A673 (cell line): Measurements from ENCODE around the gene ARHGAP30. TPM values are rescaled to one million over a fixed set of nuclear protein-coding genes. Genes with fewer than 3 reads are reported as not detected.

Experiments used
- BruUV-seq: library from RNA; stranded (reverse); fragments of 400-500 nt; replicated peaks from 2 replicates; lab custom pipeline; 2021; lab: Mats Ljungman, UMichigan
- CTCF ChIA-PET: fragments of 300-600 bp; sonication (Branson Sonifier 250); formaldehyde crosslinking; loops from one replicate; lab custom pipeline; 2022; ENCODE audit warnings: antibody characterized with exemption; lab: Charles Lee
- POLR2A ChIA-PET: fragments of 300-600 bp; sonication (Branson Sonifier 250); formaldehyde crosslinking; loops from one replicate; lab custom pipeline; 2022; ENCODE audit warnings: antibody characterized with exemption; ENCODE audit not compliant: low non-redundant PET; lab: Charles Lee
- DNase-seq: peaks from one replicate; pipeline ENCODE4 v3.0.0-alpha.2; 2015; ENCODE audit warnings: low spot score
- H3K27ac ChIP-seq: fragments of 200-600 bp; sonication (generic); 2 replicates; pipeline ENCODE4 v1.5.1; 2016; ENCODE audit warnings: mixed run types, low read depth, mild to moderate bottlenecking, mixed read lengths, antibody characterized with exemption, low read length; ENCODE audit not compliant: poor library complexity, severe bottlenecking
- H3K27me3 ChIP-seq: fragments of 200-600 bp; sonication (generic); replicated peaks from 2 replicates; pipeline ENCODE4 v1.6.1; 2017; ENCODE audit warnings: mixed run types, low read depth, mild to moderate bottlenecking, mixed read lengths, antibody characterized with exemption, low read length; ENCODE audit not compliant: insufficient read depth, poor library complexity
- H3K36me3 ChIP-seq: fragments of 200-600 bp; sonication (generic); 2 replicates; pipeline ENCODE4 v1.6.1; 2016; ENCODE audit warnings: mixed run types, mild to moderate bottlenecking, mixed read lengths, antibody characterized with exemption, low read length; ENCODE audit not compliant: insufficient read depth, poor library complexity, severe bottlenecking
- H3K4me1 ChIP-seq: fragments of 200-600 bp; sonication (generic); 2 replicates; pipeline ENCODE4 v1.6.1; 2017; ENCODE audit warnings: mixed run types, mild to moderate bottlenecking, mixed read lengths, antibody characterized with exemption, low read length; ENCODE audit not compliant: insufficient read depth, poor library complexity, severe bottlenecking
- H3K4me3 ChIP-seq: fragments of 200-600 bp; sonication (generic); 2 replicates; pipeline ENCODE4 v1.5.1; 2016; ENCODE audit warnings: low read depth, mixed run types, mild to moderate bottlenecking, mixed read lengths, low read length; ENCODE audit not compliant: poor library complexity, severe bottlenecking
- H3K9me3 ChIP-seq: fragments of 200-600 bp; sonication (generic); 2 replicates; pipeline ENCODE4 v1.6.1; 2016; ENCODE audit warnings: mixed run types, low read depth, mild to moderate bottlenecking, mixed read lengths, antibody characterized with exemption, low read length; ENCODE audit not compliant: poor library complexity, severe bottlenecking
- CTCF ChIP-seq: fragments of 300-800, 200-600 bp; sonication (generic); conservative IDR thresholded peaks from 2 replicates; pipeline ENCODE4 v1.5.1; 2017; ENCODE audit warnings: low read depth, mild to moderate bottlenecking, antibody characterized with exemption, low read length, moderate library complexity, mixed read lengths
- EZH2 ChIP-seq: fragments of 200-600 bp; sonication (generic); IDR thresholded peaks from 2 replicates; pipeline ENCODE4 v1.6.1; 2017; ENCODE audit warnings: borderline replicate concordance, low read depth, mild to moderate bottlenecking, mixed read lengths, antibody characterized with exemption, low read length; ENCODE audit not compliant: poor library complexity, severe bottlenecking
- intact Hi-C: fragments of 100-400 bp; cut with micrococcal nuclease; formaldehyde crosslinking; loops from one replicate; pipeline ENCODE4 v1.10.0; 2022; ENCODE audit not compliant: unreplicated experiment
- total RNA-seq: library from RNA; stranded (reverse); gene quantifications from 2 replicates; pipeline ENCODE4 v1.2.3, GENCODE V29; 2021

ARHGAP30 gene
- total RNA-seq, 1 experiment from 2014 or later, result not detected

GRCh38 chr1:160997323-160998038 lies 72.2 kb downstream of the ARHGAP30 start:
- CTCF ChIA-PET, result interaction anchor here (0.5 to 1.2 kb wide), 9 partner anchors 9 to 679 kb away, joined by 3 to 17 read pairs (median 4); partner anchors contain the start of gene KLHDC9
- POLR2A ChIA-PET, result no interaction called here
- Histone ChIP-seq H3K27me3 (no peaks in the 10 kb centered on the region), H3K36me3 (no peaks in the 10 kb centered on the region), H3K9me3 (no peaks in the 10 kb centered on the region), H3K4me1 (no peaks in the 10 kb centered on the region), H3K4me3 (no peak overlapping the region), H3K27ac (no peak overlapping the region)
- intact Hi-C loops, result loop anchor here (1.0 to 10.0 kb wide), 3 partner anchors 100 to 377 kb away; no protein-coding TSS in a partner anchor
- BruUV-seq, result no TSS peak
- peak; percentile 70 for DNase-seq
- no peak for TF ChIP-seq EZH2
- peak; percentile 67 for TF ChIP-seq CTCF

Other genes with a start within 250 kb of the ARHGAP30 start
- gene CD244, start 207.0 kb downstream of the ARHGAP30 start, total RNA-seq, result not detected in 2 replicates
- not detected in 2 replicates for gene ITLN1, start 184.7 kb downstream of the ARHGAP30 start, total RNA-seq
- gene ITLN2, start 115.1 kb downstream of the ARHGAP30 start, total RNA-seq, result not detected in 2 replicates
- gene F11R, start 48.7 kb downstream of the ARHGAP30 start, total RNA-seq, result 2.3 and 4.1 TPM in 2 replicates
- gene TSTD1, start 30.9 kb downstream of the ARHGAP30 start, total RNA-seq, result 1.2 and 1.3 TPM in 2 replicates
- gene USF1, start 23.9 kb downstream of the ARHGAP30 start, total RNA-seq, result 54.5 and 57.9 TPM in 2 replicates
- not detected in 2 replicates for gene NECTIN4, start 19.7 kb upstream of the ARHGAP30 start, total RNA-seq
- 1.7 and 4.8 TPM in 2 replicates for gene KLHDC9, start 28.5 kb upstream of the ARHGAP30 start, total RNA-seq
- gene PFDN2, start 48.1 kb upstream of the ARHGAP30 start, total RNA-seq, result 131 and 133 TPM in 2 replicates
- 29.3 and 40.3 TPM in 2 replicates for gene NIT1, start 48.2 kb upstream of the ARHGAP30 start, total RNA-seq
- 53.0 and 54.6 TPM in 2 replicates for gene DEDD, start 62.8 kb upstream of the ARHGAP30 start, total RNA-seq
- 73.6 and 82.7 TPM in 2 replicates for gene UFC1, start 84.1 kb upstream of the ARHGAP30 start, total RNA-seq
- gene USP21, start 89.6 kb upstream of the ARHGAP30 start, total RNA-seq, result 46.2 and 51.8 TPM in 2 replicates
- 24.3 and 25.2 TPM in 2 replicates for gene PPOX, start 96.5 kb upstream of the ARHGAP30 start, total RNA-seq
- gene B4GALT3, start 107.6 kb upstream of the ARHGAP30 start, total RNA-seq, result 47.9 and 55.1 TPM in 2 replicates
- 28.6 and 31.6 TPM in 2 replicates for gene ADAMTS4, start 129.2 kb upstream of the ARHGAP30 start, total RNA-seq
- gene NDUFS2, start 132.5 kb upstream of the ARHGAP30 start, total RNA-seq, result 123 and 133 TPM in 2 replicates
- 1.2 and 1.5 TPM in 2 replicates for gene FCER1G, start 145.4 kb upstream of the ARHGAP30 start, total RNA-seq
- not detected in 2 replicates for gene APOA2, start 153.7 kb upstream of the ARHGAP30 start, total RNA-seq
- 14.0 TPM in 2 replicates for gene TOMM40L, start 156.2 kb upstream of the ARHGAP30 start, total RNA-seq
- not detected in 2 replicates for gene NR1I3, start 168.3 kb upstream of the ARHGAP30 start, total RNA-seq
- gene PCP4L1, start 188.9 kb upstream of the ARHGAP30 start, total RNA-seq, result not detected in 2 replicates
- gene MPZ, start 240.1 kb upstream of the ARHGAP30 start, total RNA-seq, result 2.6 and 2.8 TPM in 2 replicates
- 228 and 249 TPM in 2 replicates for gene SDHC, start 244.5 kb upstream of the ARHGAP30 start, total RNA-seq